ENCODE data around the gene TRIM33. TPM values are rescaled to one million over a fixed set of nuclear protein-coding genes. Genes with fewer than 3 reads are reported as not detected.

Gene TRIM33
- total and polyA plus RNA-seq, 2 donors (not counting 3 experiments of a cell fraction or from before 2014, with no cell fraction given): 10.3 to 29.1 TPM

DNA sequence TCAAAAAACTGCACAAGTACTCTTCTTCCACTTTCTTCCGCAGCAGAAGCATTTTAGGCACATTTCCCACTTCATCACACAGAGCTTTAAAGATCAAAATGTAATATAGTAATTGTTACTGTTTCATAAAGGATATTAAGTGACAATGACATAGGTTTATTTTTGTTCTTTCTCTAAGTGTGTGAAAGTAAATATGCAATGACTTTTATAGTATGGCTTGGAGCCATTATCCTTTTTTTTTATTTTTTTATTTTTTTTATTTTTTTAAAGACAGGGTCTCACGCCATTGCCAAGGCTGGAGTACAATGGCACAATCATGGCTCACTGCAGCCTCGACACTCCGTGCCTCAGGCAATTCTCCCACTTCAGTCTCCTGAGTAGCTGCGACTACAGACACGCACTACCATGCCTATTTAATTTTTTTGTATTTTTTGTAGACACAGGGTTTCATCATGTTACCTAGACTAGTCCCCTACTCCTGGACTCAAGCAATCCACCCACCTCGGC lies 7.0 kb downstream of the TRIM33 start:
- DNase-seq (ENCODE audit: low read depth, low spot score): no peak
- Histone ChIP-seq H3K27me3 (ENCODE audit: control insufficient read depth in 2 of 2, insufficient read depth in 2 of 2, low read length in 2 of 2) (no peaks in the 10 kb centered on the region), H3K9me3 (replicated peaks; ENCODE audit: control insufficient read depth, insufficient read depth, low read length) (no peaks in the 10 kb centered on the region), H3K27ac (ENCODE audit: insufficient read depth, low read depth, low read length) (no peak overlapping the region), H3K4me2 (ENCODE audit: insufficient read depth, low read length) (no peak overlapping the region), H3K36me3 (ENCODE audit: control insufficient read depth in 2 of 2, extremely low read depth in 1 of 2, insufficient read depth in 2 of 2, low read length in 2 of 2) (peaks cover 0 to 3% of the 10 kb centered on the region in 2 experiments), H4K20me1 (replicated peaks; ENCODE audit: control insufficient read depth, extremely low read depth, insufficient read depth, low read length) (peaks cover 10% of the 10 kb centered on the region), H3K9ac (replicated peaks; ENCODE audit: extremely low read depth, insufficient read depth, low read length) (no peak overlapping the region), H3K4me3 (replicated peaks in 1 of 3; ENCODE audit: insufficient read depth in 1 of 3, low read depth in 1 of 3, low read length in 3 of 3) (no peak overlapping the region), H2AFZ (ENCODE audit: low read depth, low read length) (no peak overlapping the region), H3K9me1 (replicated peaks; ENCODE audit: control insufficient read depth, extremely low read depth, insufficient read depth, low read length) (no peaks in the 10 kb centered on the region), H3K4me1 (ENCODE audit: control insufficient read depth, extremely low read depth, insufficient read depth, low read length) (peaks cover 9% of the 10 kb centered on the region), H3K79me2 (ENCODE audit: control insufficient read depth, insufficient read depth, low read length) (peaks cover 97% of the 10 kb centered on the region)
- BruUV-seq (replicated peaks): no TSS peak
- dilution Hi-C loops (cut with MboI; ENCODE audit: extremely low pct_ligation_motif_present, low sequenced_read_pairs) (no loop called here), intact Hi-C loops (cut with micrococcal nuclease) (no loop called here)
- no peak for FAIRE-seq
- CTCF ChIA-PET: no interaction called here
- POLR2A ChIA-PET: no interaction called here
- no peak for TF ChIP-seq EZH2 (IDR thresholded peaks at IDR 0.05; ENCODE audit: borderline replicate concordance, low read depth, low read length, severe bottlenecking)
- TF ChIP-seq, protein P1, sequence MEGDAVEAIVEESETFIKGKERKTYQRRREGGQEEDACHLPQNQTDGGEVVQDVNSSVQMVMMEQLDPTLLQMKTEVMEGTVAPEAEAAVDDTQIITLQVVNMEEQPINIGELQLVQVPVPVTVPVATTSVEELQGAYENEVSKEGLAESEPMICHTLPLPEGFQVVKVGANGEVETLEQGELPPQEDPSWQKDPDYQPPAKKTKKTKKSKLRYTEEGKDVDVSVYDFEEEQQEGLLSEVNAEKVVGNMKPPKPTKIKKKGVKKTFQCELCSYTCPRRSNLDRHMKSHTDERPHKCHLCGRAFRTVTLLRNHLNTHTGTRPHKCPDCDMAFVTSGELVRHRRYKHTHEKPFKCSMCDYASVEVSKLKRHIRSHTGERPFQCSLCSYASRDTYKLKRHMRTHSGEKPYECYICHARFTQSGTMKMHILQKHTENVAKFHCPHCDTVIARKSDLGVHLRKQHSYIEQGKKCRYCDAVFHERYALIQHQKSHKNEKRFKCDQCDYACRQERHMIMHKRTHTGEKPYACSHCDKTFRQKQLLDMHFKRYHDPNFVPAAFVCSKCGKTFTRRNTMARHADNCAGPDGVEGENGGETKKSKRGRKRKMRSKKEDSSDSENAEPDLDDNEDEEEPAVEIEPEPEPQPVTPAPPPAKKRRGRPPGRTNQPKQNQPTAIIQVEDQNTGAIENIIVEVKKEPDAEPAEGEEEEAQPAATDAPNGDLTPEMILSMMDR (IDR thresholded peaks at IDR 0.05; ENCODE audit: extremely low read depth in 1 of 2, insufficient read depth in 1 of 2, low read depth in 1 of 2, low read length in 2 of 2): no peak
- no peak for TF ChIP-seq GATA2 (IDR thresholded peaks at IDR 0.05; ENCODE audit: insufficient read depth, insufficient read length, low read depth, low read length)
- TF ChIP-seq POLR2A (IDR thresholded peaks at IDR 0.05; ENCODE audit: low read depth, low read length): no peak
- no peak for TF ChIP-seq MYC (IDR thresholded peaks at IDR 0.05; ENCODE audit: low read depth, low read length)
- TF ChIP-seq POLR2AphosphoS5 (IDR thresholded peaks at IDR 0.05; ENCODE audit: insufficient read depth, low read depth, low read length): no peak
- no peak for TF ChIP-seq FOS (IDR thresholded peaks at IDR 0.05; ENCODE audit: borderline replicate concordance, insufficient read depth, low read length)
- TF ChIP-seq, protein P2, sequence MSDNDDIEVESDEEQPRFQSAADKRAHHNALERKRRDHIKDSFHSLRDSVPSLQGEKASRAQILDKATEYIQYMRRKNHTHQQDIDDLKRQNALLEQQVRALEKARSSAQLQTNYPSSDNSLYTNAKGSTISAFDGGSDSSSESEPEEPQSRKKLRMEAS (IDR thresholded peaks at IDR 0.05; ENCODE audit: insufficient read depth, insufficient read length): no peak
- TF ChIP-seq JUN (IDR thresholded peaks at IDR 0.05; ENCODE audit: borderline replicate concordance, insufficient read depth, insufficient read length, low read depth): no peak

All from endothelial cell of umbilical vein (primary cell).